Liver (tissue), 9 donors: ENCODE measurements around the gene LYRM9. TPM values are rescaled to one million over a fixed set of nuclear protein-coding genes. Genes with fewer than 3 reads are reported as not detected.

Source experiments
- DNase-seq: peaks from one replicate; pipeline ENCODE4 v3.0.0-alpha.2; 2017; ENCODE audit warnings: low spot score
- H3K27ac ChIP-seq, 2 donors: one replicate each; pipeline ENCODE4 v1.7.0; 2013; ENCODE audit warnings: inconsistent platforms in 2 of 2, low read length in 2 of 2, control low read depth in 1 of 2, low read depth in 1 of 2, mild to moderate bottlenecking in 1 of 2
- H3K27me3 ChIP-seq, 4 donors: one replicate each; pipeline versions ENCODE4 v1.6.1 to v1.7.0; 2013; ENCODE audit warnings: low read length in 3 of 4, inconsistent platforms in 1 of 4, mild to moderate bottlenecking in 1 of 4, moderate library complexity in 1 of 4; ENCODE audit not compliant: control insufficient read depth in 4 of 4, insufficient read depth in 4 of 4
- H3K36me3 ChIP-seq, 4 donors: one replicate each; pipeline versions ENCODE4 v1.6.1 to v1.7.0; 2013; ENCODE audit warnings: low read length in 3 of 4, mild to moderate bottlenecking in 3 of 4, low read depth in 1 of 4, moderate library complexity in 1 of 4; ENCODE audit not compliant: control insufficient read depth in 4 of 4, insufficient read depth in 3 of 4
- H3K4me1 ChIP-seq, 4 donors: one replicate each; pipeline versions ENCODE4 v1.6.1 to v1.7.0; 2013; ENCODE audit warnings: low read length in 3 of 4, mild to moderate bottlenecking in 3 of 4, moderate library complexity in 1 of 4; ENCODE audit not compliant: control insufficient read depth in 4 of 4, insufficient read depth in 4 of 4
- H3K4me3 ChIP-seq, 3 donors: one replicate each; pipeline versions ENCODE4 v1.6.1 to v1.7.0; 2013; ENCODE audit warnings: low read length in 3 of 3, control low read depth in 1 of 3, low read depth in 1 of 3, mild to moderate bottlenecking in 1 of 3
- H3K9ac ChIP-seq, 2 donors: one replicate each; pipeline ENCODE4 v1.7.0; 2013; ENCODE audit warnings: low read length in 2 of 2, mild to moderate bottlenecking in 2 of 2, moderate library complexity in 2 of 2, control low read depth in 1 of 2, low read depth in 1 of 2
- H3K9me3 ChIP-seq, 4 donors: one replicate each; pipeline versions ENCODE4 v1.6.1 to v1.7.0; 2013; ENCODE audit warnings: low read length in 3 of 4; ENCODE audit not compliant: control insufficient read depth in 4 of 4
- FOXA1 ChIP-seq: IDR thresholded peaks from 2 replicates; pipeline ENCODE4 v1.6.1; 2016; ENCODE audit warnings: antibody characterized with exemption
- GABPA ChIP-seq, 2 donors: IDR thresholded peaks in 1 of 2; conservative IDR thresholded peaks in 1 of 2; 2 replicates each; pipeline ENCODE4 v1.6.1; 2016; ENCODE audit warnings: antibody characterized with exemption in 2 of 2, mild to moderate bottlenecking in 1 of 2, moderate library complexity in 1 of 2
- HNF4A ChIP-seq, 2 donors: conservative IDR thresholded peaks; 2 replicates each; pipeline ENCODE4 v1.6.1; 2016; ENCODE audit warnings: antibody characterized with exemption in 2 of 2, mild to moderate bottlenecking in 2 of 2
- HNF4G ChIP-seq: IDR thresholded peaks from 2 replicates; pipeline ENCODE4 v1.6.1; 2016; ENCODE audit warnings: antibody characterized with exemption
- JUND ChIP-seq, 2 donors: IDR thresholded peaks; 2 replicates each; pipeline ENCODE4 v1.6.1; 2016; ENCODE audit warnings: antibody characterized with exemption in 2 of 2
- MAX ChIP-seq: IDR thresholded peaks from 2 replicates; pipeline ENCODE4 v1.6.1; 2016; ENCODE audit warnings: antibody characterized with exemption
- NR2F2 ChIP-seq: IDR thresholded peaks from 2 replicates; pipeline ENCODE4 v1.6.1; 2016; ENCODE audit warnings: antibody characterized with exemption
- RAD21 ChIP-seq, 2 donors: IDR thresholded peaks; 2 replicates each; pipeline ENCODE4 v1.6.1; 2016; ENCODE audit warnings: antibody characterized with exemption in 2 of 2, mild to moderate bottlenecking in 2 of 2
- RXRA ChIP-seq, 2 donors: IDR thresholded peaks; 2 replicates each; pipeline ENCODE4 v1.6.1; 2017 to 2018; ENCODE audit warnings: antibody characterized with exemption in 2 of 2, mild to moderate bottlenecking in 1 of 2
- SP1 ChIP-seq: IDR thresholded peaks from 2 replicates; pipeline ENCODE4 v1.6.1; 2018; ENCODE audit warnings: antibody characterized with exemption, mild to moderate bottlenecking
- TAF1 ChIP-seq: conservative IDR thresholded peaks from 2 replicates; pipeline ENCODE4 v1.6.1; 2016; ENCODE audit warnings: antibody characterized with exemption, mild to moderate bottlenecking
- WGBS: extraction: QIAGEN DNeasy Blood & Tissue Kit; methylation state at CpG from one replicate; pipeline ENCODE4 v1.1.7; 2013; 5-methylcytosine and 5-hydroxymethylcytosine counted together
- polyA plus RNA-seq, 2 donors: library from polyadenylated mRNA; stranded (reverse) in 1 of 2; unstranded in 1 of 2; fragments of 200-250 nt in 1 of 2; fragments of >200 nt in 1 of 2; fragmentation: Nextera tagmentation in 1 of 2; extraction: Ambion mirVana in 1 of 2; gene quantifications; one replicate each; pipeline versions ENCODE4 v1.2.1 to v1.2.3, GENCODE V29; 2013 to 2015
- total RNA-seq, 2 donors: library from RNA; depleted of rRNA; stranded (reverse); fragments of >200 nt; gene quantifications; one replicate each; pipeline ENCODE4 v1.2.3, GENCODE V29; 2014
- TF ChIP-seq, protein P1 (sequence below): IDR thresholded peaks from 2 replicates; pipeline ENCODE4 v1.6.1; 2016; ENCODE audit warnings: antibody characterized with exemption
- TF ChIP-seq, protein P2 (sequence below): fragments of 150-350 bp; IDR thresholded peaks from 2 replicates; pipeline ENCODE4 v1.5.1; 2017; ENCODE audit warnings: improper control_type of control experiment, low read depth, low read length; ENCODE audit not compliant: missing input control
- TF ChIP-seq, protein P3 (sequence below): IDR thresholded peaks from 2 replicates; pipeline ENCODE4 v1.6.1; 2016; ENCODE audit warnings: antibody characterized with exemption, mild to moderate bottlenecking
- donor health status: healthy.
- donor health status: healthy.
- donor health status: healthy.
- donor health status: healthy.
- donor health status: healthy.

Gene LYRM9
- total and polyA plus RNA-seq, 4 donors, result 3.8 to 4.4 (median 4.1) TPM

DNA sequence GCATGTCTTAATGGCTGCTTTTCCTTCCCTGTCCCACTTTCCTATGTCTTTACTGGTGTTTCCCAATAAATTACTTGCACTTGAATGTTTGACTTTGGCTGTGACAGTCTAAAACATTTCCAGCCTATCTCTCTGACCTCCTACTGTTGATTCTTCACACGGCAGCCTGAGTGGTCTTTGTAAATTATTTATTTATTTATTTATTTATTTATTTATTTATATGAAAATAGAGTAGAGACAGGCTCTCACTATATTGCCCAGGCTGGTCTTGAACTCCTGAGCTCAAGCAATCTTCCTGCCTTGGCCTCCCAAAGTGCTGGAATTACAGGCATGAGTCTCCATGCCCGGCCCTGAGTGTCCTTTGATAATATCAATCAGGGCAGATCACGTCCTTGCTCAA is 28.4 kb upstream of the LYRM9 start:
- H3K4me1 ChIP-seq, result peaks cover 5 to 22% (median 16%) of the 10 kb centered on the region in 4 donors
- H3K9me3 ChIP-seq, result no peaks in the 10 kb centered on the region
- no peaks in the 10 kb centered on the region for H3K36me3 ChIP-seq
- no peak overlapping the region for H3K27ac ChIP-seq
- H3K27me3 ChIP-seq, result no peaks in the 10 kb centered on the region
- no peak overlapping the region for H3K4me3 ChIP-seq
- no peak for TF ChIP-seq GABPA (IDR thresholded peaks at IDR 0.05 in 1 of 2, conservative IDR thresholded peaks at IDR 0.05 in 1 of 2)
- no peak for TF ChIP-seq MAX
- TF ChIP-seq, protein P1, sequence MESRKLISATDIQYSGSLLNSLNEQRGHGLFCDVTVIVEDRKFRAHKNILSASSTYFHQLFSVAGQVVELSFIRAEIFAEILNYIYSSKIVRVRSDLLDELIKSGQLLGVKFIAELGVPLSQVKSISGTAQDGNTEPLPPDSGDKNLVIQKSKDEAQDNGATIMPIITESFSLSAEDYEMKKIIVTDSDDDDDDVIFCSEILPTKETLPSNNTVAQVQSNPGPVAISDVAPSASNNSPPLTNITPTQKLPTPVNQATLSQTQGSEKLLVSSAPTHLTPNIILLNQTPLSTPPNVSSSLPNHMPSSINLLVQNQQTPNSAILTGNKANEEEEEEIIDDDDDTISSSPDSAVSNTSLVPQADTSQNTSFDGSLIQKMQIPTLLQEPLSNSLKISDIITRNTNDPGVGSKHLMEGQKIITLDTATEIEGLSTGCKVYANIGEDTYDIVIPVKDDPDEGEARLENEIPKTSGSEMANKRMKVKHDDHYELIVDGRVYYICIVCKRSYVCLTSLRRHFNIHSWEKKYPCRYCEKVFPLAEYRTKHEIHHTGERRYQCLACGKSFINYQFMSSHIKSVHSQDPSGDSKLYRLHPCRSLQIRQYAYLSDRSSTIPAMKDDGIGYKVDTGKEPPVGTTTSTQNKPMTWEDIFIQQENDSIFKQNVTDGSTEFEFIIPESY, result no peak
- TF ChIP-seq, protein P2, sequence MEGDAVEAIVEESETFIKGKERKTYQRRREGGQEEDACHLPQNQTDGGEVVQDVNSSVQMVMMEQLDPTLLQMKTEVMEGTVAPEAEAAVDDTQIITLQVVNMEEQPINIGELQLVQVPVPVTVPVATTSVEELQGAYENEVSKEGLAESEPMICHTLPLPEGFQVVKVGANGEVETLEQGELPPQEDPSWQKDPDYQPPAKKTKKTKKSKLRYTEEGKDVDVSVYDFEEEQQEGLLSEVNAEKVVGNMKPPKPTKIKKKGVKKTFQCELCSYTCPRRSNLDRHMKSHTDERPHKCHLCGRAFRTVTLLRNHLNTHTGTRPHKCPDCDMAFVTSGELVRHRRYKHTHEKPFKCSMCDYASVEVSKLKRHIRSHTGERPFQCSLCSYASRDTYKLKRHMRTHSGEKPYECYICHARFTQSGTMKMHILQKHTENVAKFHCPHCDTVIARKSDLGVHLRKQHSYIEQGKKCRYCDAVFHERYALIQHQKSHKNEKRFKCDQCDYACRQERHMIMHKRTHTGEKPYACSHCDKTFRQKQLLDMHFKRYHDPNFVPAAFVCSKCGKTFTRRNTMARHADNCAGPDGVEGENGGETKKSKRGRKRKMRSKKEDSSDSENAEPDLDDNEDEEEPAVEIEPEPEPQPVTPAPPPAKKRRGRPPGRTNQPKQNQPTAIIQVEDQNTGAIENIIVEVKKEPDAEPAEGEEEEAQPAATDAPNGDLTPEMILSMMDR, result no peak
- no peak for TF ChIP-seq SP1
- TF ChIP-seq HNF4A (conservative IDR thresholded peaks at IDR 0.05), result no peak
- no peak for TF ChIP-seq RAD21 (IDR thresholded peaks at IDR 0.05)
- no peak for TF ChIP-seq JUND (IDR thresholded peaks at IDR 0.05)
- TF ChIP-seq HNF4G, result no peak
- no peak for TF ChIP-seq FOXA1
- TF ChIP-seq, protein P3, sequence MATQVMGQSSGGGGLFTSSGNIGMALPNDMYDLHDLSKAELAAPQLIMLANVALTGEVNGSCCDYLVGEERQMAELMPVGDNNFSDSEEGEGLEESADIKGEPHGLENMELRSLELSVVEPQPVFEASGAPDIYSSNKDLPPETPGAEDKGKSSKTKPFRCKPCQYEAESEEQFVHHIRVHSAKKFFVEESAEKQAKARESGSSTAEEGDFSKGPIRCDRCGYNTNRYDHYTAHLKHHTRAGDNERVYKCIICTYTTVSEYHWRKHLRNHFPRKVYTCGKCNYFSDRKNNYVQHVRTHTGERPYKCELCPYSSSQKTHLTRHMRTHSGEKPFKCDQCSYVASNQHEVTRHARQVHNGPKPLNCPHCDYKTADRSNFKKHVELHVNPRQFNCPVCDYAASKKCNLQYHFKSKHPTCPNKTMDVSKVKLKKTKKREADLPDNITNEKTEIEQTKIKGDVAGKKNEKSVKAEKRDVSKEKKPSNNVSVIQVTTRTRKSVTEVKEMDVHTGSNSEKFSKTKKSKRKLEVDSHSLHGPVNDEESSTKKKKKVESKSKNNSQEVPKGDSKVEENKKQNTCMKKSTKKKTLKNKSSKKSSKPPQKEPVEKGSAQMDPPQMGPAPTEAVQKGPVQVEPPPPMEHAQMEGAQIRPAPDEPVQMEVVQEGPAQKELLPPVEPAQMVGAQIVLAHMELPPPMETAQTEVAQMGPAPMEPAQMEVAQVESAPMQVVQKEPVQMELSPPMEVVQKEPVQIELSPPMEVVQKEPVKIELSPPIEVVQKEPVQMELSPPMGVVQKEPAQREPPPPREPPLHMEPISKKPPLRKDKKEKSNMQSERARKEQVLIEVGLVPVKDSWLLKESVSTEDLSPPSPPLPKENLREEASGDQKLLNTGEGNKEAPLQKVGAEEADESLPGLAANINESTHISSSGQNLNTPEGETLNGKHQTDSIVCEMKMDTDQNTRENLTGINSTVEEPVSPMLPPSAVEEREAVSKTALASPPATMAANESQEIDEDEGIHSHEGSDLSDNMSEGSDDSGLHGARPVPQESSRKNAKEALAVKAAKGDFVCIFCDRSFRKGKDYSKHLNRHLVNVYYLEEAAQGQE, result no peak
- no peak for TF ChIP-seq RXRA (IDR thresholded peaks at IDR 0.05)
- TF ChIP-seq TAF1, result no peak
- TF ChIP-seq NR2F2, result no peak
- no peak for DNase-seq
- no peak overlapping the region for H3K9ac ChIP-seq
- 74% methylated on average over 3 of the region's 3 CpGs for WGBS

DNA sequence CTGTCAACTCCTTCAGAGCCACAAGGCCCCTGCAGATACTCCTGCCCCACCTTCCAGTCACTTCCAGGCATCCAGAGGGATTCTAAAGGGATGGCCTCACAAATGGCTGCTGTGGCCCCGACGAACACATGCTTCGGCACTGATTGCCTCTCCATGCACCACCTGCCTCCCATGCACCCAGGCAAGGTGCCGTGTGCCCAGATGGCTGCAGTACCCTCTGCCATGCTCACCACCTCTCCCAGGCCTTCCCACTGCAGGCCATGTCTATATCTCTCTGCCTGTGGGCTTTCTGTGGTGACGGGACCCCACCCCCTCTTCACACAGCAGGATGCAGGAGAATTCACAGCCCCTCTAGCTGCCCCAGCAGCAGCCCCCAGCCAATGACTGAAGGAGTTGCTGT is 27.9 kb upstream of the LYRM9 start:
- Histone ChIP-seq H3K4me3 (no peak overlapping the region), H3K27me3 (no peaks in the 10 kb centered on the region), H3K4me1 (peaks cover 5 to 22% (median 16%) of the 10 kb centered on the region in 4 donors), H3K9ac (no peak overlapping the region), H3K36me3 (no peaks in the 10 kb centered on the region), H3K27ac (no peak overlapping the region), H3K9me3 (no peaks in the 10 kb centered on the region)
- WGBS, result 93% methylated on average over 5 of the region's 5 CpGs
- DNase-seq, result no peak
- TF ChIP-seq RXRA (IDR thresholded peaks at IDR 0.05) (no peak), JUND (IDR thresholded peaks at IDR 0.05) (no peak), FOXA1 (no peak)
